T-helper 22 cell (primary cell): ENCODE results near the gene SPG11.
"Not testable (repeated sequence)": the region's sequence is repeated elsewhere in the genome, so short reads cannot be mapped to it uniquely, and the experiment has no call there.

Experiments
- DNase-seq: peaks from one replicate; pipeline ENCODE4 v3.0.0-alpha.2; 2020; ENCODE audit warnings: low read depth

SPG11 gene

DNA sequence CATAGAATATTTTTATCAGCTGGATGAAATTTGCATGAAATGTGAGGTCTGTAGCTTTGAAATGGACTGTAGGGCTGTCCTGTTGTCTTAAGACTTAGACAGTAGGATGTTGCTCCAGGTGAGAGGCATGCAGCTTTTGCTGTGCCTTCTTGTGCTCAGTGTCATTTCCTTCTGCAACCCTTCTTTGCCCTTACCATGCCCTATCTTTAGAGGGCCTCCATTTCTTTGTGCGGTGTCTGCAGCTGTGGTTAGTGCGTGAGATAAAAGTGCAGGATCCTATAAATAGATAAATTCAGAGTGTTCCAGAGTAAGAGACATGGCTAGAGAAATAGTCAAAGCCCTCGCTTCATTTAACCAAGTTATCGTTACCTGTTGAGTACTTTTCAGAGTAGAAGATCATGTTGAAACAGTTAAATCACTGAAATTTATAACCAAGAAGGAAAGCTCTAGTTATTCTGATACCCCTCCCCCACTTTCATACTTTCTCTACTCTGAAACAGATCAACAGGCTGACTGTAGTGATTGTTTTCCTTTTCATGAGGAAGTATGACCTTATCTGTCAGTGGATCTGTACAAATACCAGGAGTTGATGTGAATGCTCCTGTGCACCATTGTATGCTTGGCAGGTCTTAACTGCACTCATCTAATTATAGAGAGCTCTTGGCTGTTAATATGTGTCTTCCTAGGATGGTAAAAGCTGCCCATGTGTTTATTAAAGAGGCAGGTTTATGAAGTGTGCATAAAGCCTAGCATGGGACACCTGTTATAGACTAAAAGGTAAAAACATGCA lies 108.3 kb downstream of the SPG11 start:
- no peak for DNase-seq

DNA sequence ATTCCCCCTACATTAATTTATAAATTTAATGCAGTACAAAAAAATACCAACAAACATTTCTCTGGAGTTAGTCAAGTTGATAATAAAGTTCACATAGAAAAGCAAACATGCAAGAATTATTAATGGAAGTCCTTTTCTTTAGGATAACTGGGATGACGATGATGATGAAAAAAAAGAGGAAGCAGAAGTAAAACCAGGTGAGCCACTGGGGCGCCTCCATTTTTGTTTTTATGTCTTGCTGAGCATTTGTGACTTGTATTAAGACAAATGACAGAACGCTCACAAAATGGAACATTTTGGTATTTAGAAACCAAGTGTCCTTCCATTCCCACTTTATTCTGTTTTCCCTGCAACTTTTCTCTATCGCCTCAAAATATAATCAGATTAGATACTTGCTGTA lies 112.7 kb downstream of the SPG11 start:
- no peak for DNase-seq

DNA sequence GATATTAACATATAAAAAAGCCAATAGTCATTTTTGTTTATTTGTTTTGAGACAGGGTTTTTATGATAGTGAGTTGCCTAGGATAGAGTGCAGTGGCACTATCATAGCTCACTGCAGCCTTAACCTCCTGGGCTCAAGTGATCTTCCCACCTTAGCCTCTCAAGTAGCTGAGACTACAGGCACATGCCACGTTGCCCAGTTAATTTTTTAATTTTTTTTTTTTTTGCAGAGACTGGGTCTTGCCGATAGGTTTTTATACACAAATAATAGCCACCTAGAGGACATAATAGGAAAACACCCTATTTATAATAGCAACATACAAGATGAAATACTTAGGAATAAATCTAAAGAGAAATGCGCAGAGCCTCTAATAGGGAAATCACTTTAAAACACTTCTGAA lies 113.2 kb downstream of the SPG11 start:
- no peak for DNase-seq

DNA sequence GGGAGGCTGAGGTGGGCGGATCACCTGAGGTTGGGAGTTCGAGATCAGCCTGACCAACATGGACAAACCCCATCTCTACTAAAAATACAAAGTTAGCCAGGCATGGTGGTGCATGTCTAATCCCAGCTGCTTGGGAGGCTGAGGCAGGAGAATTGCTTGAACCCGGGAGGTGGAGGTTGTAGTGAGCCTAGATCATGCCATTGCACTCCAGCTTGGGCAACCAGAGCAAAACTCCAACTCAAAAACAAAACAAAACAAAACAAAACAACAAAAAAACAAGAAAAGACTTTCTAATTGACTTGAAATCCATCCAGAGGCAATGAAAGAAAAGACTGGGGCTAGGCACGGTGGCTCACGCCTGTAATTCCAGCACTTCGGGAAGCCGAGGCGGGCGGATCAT lies 114.3 kb downstream of the SPG11 start:
- not testable (repeated sequence) for DNase-seq

DNA sequence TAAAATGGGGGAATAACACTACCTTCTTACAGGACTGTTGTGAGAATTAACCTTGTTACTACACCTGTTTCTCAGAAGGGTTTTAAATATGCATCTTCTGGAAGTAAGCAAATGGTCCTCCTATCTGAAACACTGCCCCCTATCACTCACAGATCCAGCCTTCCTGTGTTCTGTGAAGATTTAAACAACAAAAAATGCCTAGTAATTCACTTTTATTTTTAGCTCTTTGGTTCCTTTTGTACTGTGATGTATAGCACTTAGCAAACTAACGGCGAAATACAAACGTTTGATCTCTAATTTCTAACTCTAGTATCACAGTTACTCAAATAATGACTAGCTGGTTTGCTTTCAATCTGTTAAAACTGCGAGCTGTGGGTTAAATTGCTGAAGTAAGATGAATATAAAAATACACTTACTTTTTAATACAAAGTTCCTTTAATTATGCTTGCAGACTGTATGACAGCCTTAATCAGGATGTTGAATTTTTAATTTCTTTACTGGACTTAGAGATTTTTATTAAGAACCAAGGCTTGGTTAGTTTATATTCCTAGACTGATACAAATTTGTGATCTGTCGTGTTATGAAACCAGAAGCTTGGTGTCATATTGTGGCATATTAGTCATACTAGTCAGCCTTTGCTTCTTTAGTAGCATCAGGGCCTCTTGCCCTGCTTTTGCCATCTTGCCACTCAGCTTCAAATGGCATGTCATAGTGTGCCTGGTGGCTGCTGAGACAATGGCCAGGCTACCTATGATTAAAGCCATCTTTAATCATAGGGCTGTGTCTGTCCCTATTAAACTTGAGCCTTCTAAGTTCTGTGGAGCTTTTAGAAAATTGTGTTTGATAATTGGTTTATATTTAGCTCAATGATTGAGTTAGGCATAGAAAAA lies 117.3 kb downstream of the SPG11 start:
- DNase-seq, result no peak

DNA sequence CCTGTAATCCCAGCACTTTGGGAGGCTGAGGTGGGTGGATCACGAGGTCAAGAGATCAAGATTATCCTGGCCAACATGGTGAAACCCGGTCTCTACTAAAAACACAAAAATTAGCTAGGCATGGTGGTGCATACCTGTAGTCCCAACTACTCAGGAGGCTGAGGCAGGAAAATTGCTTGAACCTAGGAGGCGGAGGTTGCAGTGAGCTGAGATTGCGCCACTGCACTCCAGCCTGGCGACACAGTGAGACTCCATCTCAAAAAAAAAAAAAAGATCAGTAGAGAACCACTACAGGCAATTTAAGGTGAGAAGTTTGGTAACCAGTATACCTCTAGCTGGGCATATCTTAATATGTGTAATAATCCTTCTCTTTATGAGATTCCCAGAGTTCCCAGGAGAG lies 118.7 kb downstream of the SPG11 start:
- not testable (repeated sequence) for DNase-seq

DNA sequence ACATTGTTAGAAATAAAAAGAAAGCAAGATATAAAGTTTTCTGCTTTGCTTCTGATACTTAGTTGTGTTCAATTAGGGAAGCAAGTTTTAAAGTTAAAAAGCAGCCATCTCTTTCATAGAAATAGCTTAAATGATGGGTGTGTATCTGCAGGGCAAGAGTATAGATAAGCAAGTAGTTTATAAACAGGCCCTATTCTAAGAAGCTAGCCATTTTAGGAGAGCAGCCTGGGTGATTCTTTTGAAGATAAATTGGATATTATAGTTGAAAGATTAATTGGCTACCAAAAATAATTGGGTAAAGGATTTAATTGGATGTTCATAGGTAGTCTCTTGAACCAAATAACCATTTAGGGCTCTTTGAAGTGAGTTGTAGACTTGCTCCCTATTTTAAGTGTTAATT lies 120.9 kb downstream of the SPG11 start:
- no peak for DNase-seq

DNA sequence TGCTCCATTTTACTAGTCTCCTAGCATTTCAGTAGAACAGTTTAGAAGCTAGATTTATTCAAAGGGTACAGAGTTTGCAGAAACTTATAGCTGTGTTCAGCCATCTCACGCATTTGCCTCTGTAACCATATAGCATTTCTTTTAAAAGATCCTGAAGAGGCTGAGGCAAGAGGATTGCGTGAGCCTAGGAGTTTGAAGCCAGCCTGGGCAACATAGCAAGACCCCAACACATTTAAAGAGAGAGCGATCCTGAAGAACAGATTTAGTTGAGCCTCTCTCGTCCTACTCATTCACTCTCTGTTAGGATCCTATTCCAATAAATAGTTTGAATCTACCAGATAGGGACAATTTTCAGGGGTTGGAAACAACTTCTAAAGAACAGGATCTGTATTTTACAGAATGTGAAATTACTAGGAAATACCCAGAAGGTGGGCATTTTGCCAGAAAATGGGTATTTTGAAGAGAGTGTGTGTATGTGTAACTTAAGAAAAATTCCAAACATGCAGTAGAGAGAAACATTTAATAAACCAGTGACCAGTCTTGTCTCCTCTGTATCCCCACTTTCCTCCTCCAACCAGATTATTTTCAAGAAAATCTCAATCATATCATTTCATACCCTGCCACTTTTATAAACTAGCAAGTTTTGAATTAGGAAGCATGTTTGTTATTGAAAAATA lies 122.0 kb downstream of the SPG11 start:
- no peak for DNase-seq

DNA sequence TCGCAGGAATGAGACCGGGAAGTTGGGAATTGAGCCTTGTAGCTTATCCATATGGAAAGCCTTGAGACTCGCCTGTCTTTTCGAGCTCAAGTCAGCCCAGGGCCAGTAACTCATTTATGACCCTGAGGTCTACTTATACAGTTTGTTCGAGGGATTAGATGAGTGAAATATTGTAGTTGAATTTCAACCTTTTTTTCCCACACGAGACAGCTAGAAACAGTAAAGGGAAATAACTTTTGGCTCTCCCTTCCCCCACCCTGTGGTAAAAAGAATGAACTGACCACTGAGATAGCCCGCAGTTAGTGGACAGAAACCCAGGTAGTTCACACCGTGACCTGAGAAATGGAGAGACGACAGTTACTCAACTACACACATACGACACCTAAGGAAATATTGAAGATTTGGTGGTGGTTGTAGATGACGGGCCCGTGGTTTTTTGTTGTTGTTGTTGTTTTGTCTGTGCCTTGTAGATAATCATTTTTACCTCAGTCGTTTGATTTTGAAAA lies 125.7 kb downstream of the SPG11 start:
- no peak for DNase-seq

DNA sequence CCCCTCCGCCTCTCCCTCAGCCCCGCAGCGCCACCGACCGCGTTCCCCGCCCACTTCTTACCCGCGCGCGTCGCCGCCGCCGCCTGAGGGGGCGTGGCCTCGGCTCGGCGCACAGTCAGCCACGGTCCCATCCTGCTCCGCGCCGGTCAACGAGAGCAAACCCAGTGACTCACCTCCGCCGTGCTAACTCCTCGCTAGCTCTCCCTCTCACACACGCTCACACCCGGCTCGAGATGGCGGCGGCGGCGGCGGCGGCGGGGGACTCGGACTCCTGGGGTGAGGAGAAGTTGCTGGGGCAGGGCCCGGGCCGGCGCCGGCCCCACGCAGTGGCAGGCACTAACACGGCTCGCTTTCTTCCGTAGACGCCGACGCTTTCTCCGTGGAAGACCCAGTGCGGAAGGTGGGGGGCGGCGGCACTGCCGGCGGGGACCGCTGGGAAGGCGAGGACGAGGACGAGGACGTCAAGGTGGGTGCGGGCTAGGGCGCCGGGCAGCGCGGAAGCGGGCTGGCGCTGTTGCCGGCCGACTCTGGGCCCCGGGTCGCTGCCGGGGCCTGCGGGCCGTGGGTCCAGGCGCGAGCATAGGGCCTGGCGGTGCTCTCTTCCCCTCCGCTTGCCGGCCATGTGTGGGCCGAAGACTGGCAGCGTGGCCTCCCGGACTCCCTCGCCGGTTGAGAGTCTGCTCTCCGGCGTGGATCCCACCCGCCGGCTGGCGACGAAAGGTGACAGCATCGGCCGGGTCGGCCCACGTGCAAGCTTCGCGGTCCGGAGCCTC lies 126.3 kb downstream of the SPG11 start, which contains the start of gene EIF3J:
TSS of gene EIF3J (plus strand) at position 186 of the 773 bp plus-strand sequence. CDS start at position 234, 48 bp downstream.
- DNase-seq, result peak; percentile 92

DNA sequence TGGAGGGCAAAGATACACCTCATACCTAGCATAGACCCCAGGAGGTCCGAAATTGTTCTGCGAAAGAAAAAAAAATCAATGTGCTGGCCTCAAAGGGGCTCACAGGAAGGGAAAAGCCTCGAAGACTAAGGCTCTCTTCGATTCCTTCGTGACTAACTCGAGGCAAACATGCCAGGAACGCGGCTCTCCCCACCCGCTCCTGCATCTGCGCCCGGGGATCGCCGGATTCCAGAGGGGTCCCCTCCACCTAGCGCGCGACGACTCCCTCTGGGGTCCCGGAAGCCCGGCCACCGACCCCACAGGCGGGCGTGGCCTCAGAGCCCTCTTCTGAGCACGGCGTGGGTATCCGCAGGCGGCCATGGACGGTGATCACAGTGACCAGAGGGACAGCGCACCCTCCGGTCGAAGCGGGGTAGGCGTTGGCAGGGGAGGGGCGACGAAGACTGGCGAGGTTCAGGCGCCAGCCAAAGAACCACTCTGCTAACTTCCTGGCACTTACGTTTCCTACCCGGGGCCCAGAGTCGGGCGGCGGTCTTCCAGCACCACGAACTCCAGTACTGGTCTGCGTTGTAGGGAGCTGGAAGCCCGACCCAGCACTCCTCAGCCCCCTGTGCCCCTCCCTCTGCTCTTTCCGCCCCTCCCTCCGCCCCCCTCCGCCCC lies 127.0 kb downstream of the SPG11 start:
- DNase-seq, result no peak

DNA sequence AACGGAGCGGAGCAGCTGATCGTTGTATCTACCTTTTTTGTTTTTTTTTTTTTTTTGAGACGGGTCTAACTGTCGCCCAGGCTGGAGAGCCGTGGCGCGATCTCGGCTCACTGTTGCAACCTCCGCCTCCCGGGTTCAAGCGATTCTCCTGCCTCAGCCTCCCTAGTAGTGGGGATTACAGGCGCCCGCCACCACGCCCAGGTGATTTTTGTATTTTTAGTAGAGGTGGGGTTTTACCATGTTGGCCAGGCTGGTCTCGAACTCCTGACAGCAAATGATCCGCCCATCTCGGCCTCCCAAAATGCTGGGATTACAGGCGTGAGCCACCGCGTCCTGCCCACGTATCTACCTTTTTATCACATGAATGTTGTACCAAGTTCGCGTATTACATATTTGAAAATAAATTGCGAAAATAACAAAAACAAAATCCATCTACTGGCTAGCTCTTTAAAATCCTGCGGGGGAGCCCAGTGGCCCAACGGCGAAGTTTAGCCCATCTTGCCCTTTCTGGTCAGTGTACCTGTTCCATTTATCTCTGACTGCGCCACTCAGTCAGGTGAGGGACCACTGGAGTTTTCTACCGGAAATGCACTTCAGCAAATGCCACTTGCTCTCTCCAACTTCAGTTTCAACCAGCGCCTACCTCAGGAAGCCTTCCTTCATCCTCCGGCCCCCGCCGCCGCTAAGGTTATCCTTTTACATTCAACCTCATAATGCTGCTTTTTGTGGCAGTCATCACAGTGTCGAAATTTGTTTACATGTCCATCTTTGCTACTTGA lies 127.8 kb downstream of the SPG11 start:
- DNase-seq, result no peak

DNA sequence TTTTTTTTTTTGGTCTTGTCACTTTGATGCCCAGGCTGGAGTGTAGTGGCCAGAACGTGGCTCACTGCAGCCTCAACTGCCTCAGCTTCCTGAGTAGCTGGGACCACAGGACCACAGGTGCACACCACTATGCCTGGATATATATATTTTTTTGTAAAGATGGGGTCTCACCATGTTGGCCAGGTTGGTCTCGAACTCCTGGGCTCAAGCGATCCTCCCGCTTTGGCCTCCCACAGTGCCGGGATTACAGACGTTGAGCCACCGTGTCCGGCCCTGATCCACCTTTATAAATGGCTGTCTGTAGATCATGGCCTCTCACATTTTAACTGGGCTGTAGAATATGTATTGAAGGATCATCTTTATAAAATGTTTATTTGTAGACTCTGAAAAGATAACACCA lies 128.4 kb downstream of the SPG11 start:
- no peak for DNase-seq

DNA sequence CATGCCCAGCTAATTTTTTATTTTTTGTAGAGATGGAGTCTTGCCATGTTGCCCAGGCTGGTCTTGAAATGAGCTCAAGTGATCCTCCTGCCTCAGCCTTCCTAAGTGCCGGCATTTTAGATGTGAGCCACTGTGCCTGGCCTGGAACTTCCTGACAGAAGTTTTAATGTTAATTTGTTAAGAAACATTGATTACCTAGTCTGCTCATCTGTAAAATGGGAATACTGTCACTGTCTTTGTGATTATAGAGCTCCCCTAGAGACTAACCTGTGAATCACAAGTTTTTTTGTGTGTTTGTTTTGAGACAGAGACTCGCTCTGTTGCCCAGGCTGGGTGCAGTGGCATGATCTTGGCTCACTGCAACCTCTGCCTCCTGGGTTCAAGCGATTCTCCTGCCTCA lies 130.8 kb downstream of the SPG11 start:
- no peak for DNase-seq

DNA sequence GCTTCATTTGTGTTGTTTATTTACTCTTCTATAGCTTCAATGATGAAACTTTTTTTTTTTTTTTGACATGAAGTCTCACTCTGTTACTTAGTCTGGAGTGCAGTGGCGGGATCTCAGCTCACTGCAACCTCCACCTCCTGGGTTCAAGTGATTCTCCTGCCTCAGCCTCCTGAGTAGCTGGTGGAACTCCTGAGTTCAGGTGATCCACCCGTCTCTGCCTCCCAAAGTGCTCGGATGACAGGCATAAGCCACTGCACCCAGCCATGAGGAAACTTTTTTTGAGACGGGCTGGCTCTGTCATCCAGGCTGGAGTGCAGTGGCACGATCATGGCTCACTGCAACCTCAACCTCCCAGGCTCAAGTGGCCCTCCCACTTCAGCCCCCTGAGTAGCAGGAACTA lies 131.2 kb downstream of the SPG11 start:
- DNase-seq, result not testable (repeated sequence)

DNA sequence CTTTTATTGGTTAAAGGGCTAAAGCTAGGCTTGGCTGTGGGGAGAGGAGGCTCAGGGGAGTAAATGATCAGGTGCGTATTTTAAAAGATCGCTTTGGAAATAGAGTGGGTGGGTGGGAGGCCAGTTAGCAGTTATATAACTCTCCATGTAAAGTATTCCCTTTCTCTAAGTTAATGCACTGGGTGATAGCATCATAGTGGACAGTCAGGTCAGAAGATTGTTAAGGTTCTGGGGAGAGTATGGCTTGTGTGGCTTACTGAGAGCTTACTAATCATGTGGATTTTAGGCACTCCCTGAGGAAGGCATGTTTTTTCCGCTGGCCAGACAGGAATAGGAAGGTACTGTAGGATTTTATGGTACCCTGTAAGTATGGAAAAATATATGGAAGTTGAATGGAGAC lies 132.8 kb downstream of the SPG11 start:
- DNase-seq, result no peak

DNA sequence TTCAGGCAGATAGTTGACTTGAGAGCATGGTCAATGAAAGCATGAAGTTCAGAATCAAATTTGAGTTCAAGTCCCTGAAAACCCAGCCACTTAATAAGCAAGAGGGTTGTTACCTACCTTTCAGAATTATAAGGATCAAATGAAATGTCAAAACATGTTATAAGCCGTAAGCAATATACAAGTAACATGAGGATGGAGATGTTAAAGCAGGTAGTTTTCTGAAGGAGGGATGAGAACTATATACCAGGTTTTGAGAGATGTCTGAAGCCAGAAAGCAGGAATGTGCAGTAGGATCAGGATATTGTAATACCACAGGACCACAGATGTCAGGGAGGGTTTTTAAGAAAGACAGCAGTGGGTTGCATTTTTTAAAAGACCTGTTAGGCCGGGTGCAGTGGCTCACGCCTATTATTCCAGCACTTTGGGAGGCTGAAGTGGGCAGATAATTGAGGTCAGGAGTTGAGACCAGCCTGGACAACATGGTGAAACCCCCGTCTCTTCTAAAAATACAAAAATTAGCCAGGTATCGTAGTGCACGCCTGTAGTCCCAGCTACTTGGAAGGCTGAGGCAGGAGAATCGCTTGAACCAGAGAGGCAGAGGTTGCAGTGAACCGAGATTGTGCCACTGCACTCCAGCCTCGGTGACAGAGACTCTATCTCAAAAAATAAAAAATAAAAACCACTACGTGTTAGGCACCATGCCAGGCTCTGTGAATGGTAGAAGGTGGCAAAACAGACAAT lies 133.4 kb downstream of the SPG11 start:
- DNase-seq, result no peak

DNA sequence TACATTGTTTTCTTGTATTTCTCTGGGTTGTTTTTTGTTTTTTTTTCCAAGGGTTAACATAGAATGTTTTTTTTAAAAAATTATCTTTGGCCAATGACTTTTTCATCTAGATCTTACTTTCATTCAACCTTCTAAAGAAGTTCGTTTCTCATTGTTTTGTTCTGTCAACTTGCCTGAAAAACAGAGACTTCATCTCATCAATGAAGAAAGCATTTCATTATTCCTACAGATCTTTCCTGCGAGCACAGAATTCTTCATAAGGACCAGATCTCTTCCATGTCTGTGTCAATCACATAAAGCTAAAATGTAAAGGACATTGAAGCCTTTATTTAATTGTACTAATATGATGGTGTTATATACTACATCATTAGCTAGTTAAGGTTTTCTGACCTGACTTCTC lies 136.2 kb downstream of the SPG11 start:
- DNase-seq, result no peak

DNA sequence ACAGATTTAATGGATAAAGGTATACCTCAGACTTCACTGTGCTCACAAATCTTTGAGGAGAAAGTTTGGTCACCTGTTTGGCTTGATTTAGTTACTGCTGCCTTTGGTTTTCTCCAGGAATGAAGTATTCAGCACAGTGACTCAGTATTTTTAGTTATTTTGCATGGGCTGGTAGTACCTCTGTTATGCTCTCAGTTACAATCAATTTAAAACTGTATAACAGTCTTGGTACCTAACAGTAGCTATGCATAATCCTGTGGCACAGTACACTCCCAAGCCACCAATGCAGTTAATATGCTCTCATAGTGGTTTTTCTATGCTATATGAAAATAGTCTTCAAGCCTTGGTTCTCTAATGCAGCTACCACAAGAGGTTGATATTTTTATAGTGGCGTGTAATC lies 138.4 kb downstream of the SPG11 start:
- no peak for DNase-seq

DNA sequence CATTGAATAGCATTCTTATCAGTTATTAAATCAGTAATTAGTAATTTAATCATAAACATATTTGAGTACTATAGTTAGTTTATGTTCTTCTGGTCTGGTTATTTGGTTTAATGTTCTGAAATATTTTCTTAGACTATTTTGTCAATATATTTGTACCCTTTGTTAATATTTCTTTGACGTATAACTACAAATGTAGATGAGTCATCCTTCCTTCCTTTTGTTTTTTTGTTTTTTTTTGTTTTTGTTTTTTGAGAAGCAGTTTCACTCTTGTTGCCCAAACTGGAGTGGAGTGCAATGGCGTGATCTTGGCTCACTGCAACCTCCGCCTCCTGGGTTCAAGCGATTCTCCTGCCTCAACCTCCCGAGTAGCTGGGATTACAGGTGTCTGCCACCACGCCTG lies 143.9 kb downstream of the SPG11 start:
- no peak for DNase-seq
